Adrenal gland (tissue), 12 donors: Measurements from ENCODE around the gene MGMT. TPM values are rescaled to one million over a fixed set of nuclear protein-coding genes. Genes with fewer than 3 reads are reported as not detected.

Source experiments
- DNase-seq, 7 donors: peaks; one replicate each; pipeline ENCODE4 v3.0.0-alpha.2; 2019 to 2020
- H3K27ac ChIP-seq, 5 donors: fragments of 200-600 bp; sonication (generic) in 4 of 5; 1 replicate in 3 of 5; 2 replicates in 2 of 5; pipeline versions ENCODE4 v1.5.1 to v1.8.0; 2016 to 2020; ENCODE audit warnings: mild to moderate bottlenecking in 1 of 5
- H3K27me3 ChIP-seq: fragments of 200-600 bp; 2 replicates; pipeline ENCODE4 v1.8.0; 2021
- H3K36me3 ChIP-seq, 2 donors: fragments of 200-600 bp; replicated peaks in 1 of 2; 1 replicate in 1 of 2; 2 replicates in 1 of 2; pipeline versions ENCODE4 v1.5.1 to v1.8.0; 2018 to 2022
- H3K4me1 ChIP-seq, 2 donors: fragments of 200-600 bp; replicated peaks in 1 of 2; 1 replicate in 1 of 2; 2 replicates in 1 of 2; pipeline versions ENCODE4 v1.5.1 to v1.8.0; 2018 to 2021
- H3K4me3 ChIP-seq, 4 donors: fragments of 200-600 bp; sonication (generic) in 3 of 4; one replicate each; pipeline ENCODE4 v1.5.1; 2016 to 2018
- H3K9me3 ChIP-seq, 3 donors: fragments of 200-600 bp; sonication (generic) in 1 of 3; replicated peaks in 1 of 3; 1 replicate in 2 of 3; 2 replicates in 1 of 3; pipeline versions ENCODE4 v1.5.1 to v1.8.0; 2016 to 2021
- CTCF ChIP-seq, 6 experiments: fragments of 450-650 bp in 4 of 6; fragments of 200-600 bp in 2 of 6; sonication (generic) in 1 of 6; IDR thresholded peaks; 1 replicate in 5 of 6; 2 replicates in 1 of 6; pipeline versions ENCODE4 v1.5.1 to v1.8.0; 2016 to 2021; ENCODE audit warnings: antibody characterized with exemption in 6 of 6, mild to moderate bottlenecking in 2 of 6, moderate library complexity in 1 of 6
- POLR2A ChIP-seq, 2 donors: fragments of 450-650 bp; IDR thresholded peaks; one replicate each; pipeline ENCODE4 v1.6.1; 2017; ENCODE audit warnings: antibody characterized with exemption in 2 of 2, mild to moderate bottlenecking in 2 of 2, moderate library complexity in 1 of 2
- WGBS, 4 donors: extraction: QIAGEN DNeasy Blood & Tissue Kit in 2 of 4; methylation state at CpG; one replicate each; pipeline versions ENCODE4 v1.1.5 to v1.1.7; 2013 to 2017; 5-methylcytosine and 5-hydroxymethylcytosine counted together
- intact Hi-C, 2 donors: fragments of 100-400 bp; cut with DNase I; formaldehyde crosslinking; loops; one replicate each; pipeline versions ENCODE4 v1.14.1 to v1.15.0; 2022 to 2023
- polyA plus RNA-seq, 3 donors: library from polyadenylated mRNA; stranded (reverse); fragments of 200-250 nt in 2 of 3; fragments of 350-450 nt in 1 of 3; fragmentation: Illumina TruSeq in 1 of 3; extraction: RNeasy Lipid Tissue Mini Kit (QIAGEN cat#74804) in 1 of 3; gene quantifications; one replicate each; pipeline ENCODE4 v1.2.3, GENCODE V29; 2013 to 2014
- total RNA-seq, 9 donors: library from RNA; depleted of rRNA in 4 of 9; stranded (reverse); fragments of >200 nt in 4 of 9; fragments of 120-200 nt in 1 of 9; fragmentation: NEBNext Ultra II Directional in 1 of 9; extraction: Animal tissue kit (Norgen Biotek cat#: 25700) in 1 of 9; gene quantifications; one replicate each; pipeline versions ENCODE4 v1.1.0 to v1.2.4, GENCODE V29; 2013 to 2023
- donor health status: healthy with polysubstance abuse.
- donor health status: Bipolar disorder and iron deficiency.
- donor health status: DM: yes; HTN: yes; CAD: no.
- donor health status: DM: no; HTN: no; CAD: no.
- donor health status: DM: no; HTN: no; CAD: no.
- donor health status: DM: yes; HTN: yes; CAD: no.

Gene MGMT
- total and polyA plus RNA-seq, 12 donors = 3.8 to 35.8 (median 21.2) TPM

GRCh38 chr10:129769381-129770116, 302.5 kb downstream of the MGMT start:
- DNase-seq = peak in 2 of 7 donors; percentile 5 to 34
- Histone ChIP-seq H3K27ac (no peak overlapping the region), H3K36me3 (no peaks in the 10 kb centered on the region), H3K9me3 (no peaks in the 10 kb centered on the region), H3K4me3 (no peak overlapping the region), H3K27me3 (no peaks in the 10 kb centered on the region), H3K4me1 (no peaks in the 10 kb centered on the region)
- 88 to 94% (median 92%) methylated on average over 22 to 24 of the region's 24 CpGs for WGBS, 4 donors
- intact Hi-C loops = no loop called here
- TF ChIP-seq CTCF (IDR thresholded peaks at IDR 0.05) (no peak), POLR2A (IDR thresholded peaks at IDR 0.05) (no peak)

- peak in 1 of 7 donors; percentile 35 for DNase-seq
- TF ChIP-seq CTCF (IDR thresholded peaks at IDR 0.05) = no peak
- no peak for TF ChIP-seq POLR2A (IDR thresholded peaks at IDR 0.05)
- intact Hi-C loops = no loop called here
- Histone ChIP-seq H3K36me3 (no peaks in the 10 kb centered on the region), H3K4me1 (no peaks in the 10 kb centered on the region), H3K27me3 (no peaks in the 10 kb centered on the region), H3K9me3 (no peaks in the 10 kb centered on the region), H3K27ac (no peak overlapping the region), H3K4me3 (no peak overlapping the region)
- whole genome bisulfite sequencing, 4 donors = 88 to 95% (median 94%) methylated on average over 12 to 14 of the region's 14 CpGs
Measured at GRCh38 chr10:129770286-129770685, 303.2 kb downstream of the MGMT start.

GRCh38 chr10:129771024-129771423, 304.0 kb downstream of the MGMT start:
- Histone ChIP-seq H3K9me3 (no peaks in the 10 kb centered on the region), H3K27me3 (no peaks in the 10 kb centered on the region), H3K4me1 (no peaks in the 10 kb centered on the region), H3K4me3 (no peak overlapping the region), H3K27ac (no peak overlapping the region), H3K36me3 (no peaks in the 10 kb centered on the region)
- WGBS, 4 donors = 74 to 85% (median 81%) methylated on average over 13 of the region's 13 CpGs
- no peak for TF ChIP-seq CTCF (IDR thresholded peaks at IDR 0.05)
- no peak for TF ChIP-seq POLR2A (IDR thresholded peaks at IDR 0.05)
- DNase-seq = peak in 1 of 7 donors; percentile 44
- intact Hi-C loops = no loop called here

- WGBS, 4 donors = 91 to 98% (median 97%) methylated on average over 14 to 15 of the region's 15 CpGs
- TF ChIP-seq CTCF (IDR thresholded peaks at IDR 0.05) (no peak), POLR2A (IDR thresholded peaks at IDR 0.05) (no peak)
- peak in 2 of 7 donors; percentile 2 to 31 for DNase-seq
- no peaks in the 10 kb centered on the region for H3K36me3 ChIP-seq
- no peaks in the 10 kb centered on the region for H3K9me3 ChIP-seq
- intact Hi-C loops = no loop called here
- H3K27me3 ChIP-seq = no peaks in the 10 kb centered on the region
- H3K4me1 ChIP-seq = no peaks in the 10 kb centered on the region
- H3K4me3 ChIP-seq = no peak overlapping the region
- H3K27ac ChIP-seq = no peak overlapping the region
Measured at GRCh38 chr10:129771576-129771975, 304.5 kb downstream of the MGMT start.
